GM12864 (cell line): ENCODE data around the gene TYMP.

Source experiments
- DNase-seq: peaks from one replicate; pipeline ENCODE4 v3.0.0-alpha.2; 2011; ENCODE audit warnings: low read depth
- H3K4me3 ChIP-seq: 2 replicates; pipeline ENCODE4 v1.5.1; 2011; ENCODE audit warnings: mild to moderate bottlenecking, low read depth, low read length, control low read depth
- CTCF ChIP-seq: IDR thresholded peaks from 2 replicates; pipeline ENCODE4 v1.5.1; 2011; ENCODE audit warnings: low read depth, mild to moderate bottlenecking, moderate library complexity, low read length, control low read depth, inconsistent platforms; ENCODE audit errors: missing control alignments

Gene TYMP

GRCh38 chr22:50507421-50507990 is 22.3 kb downstream of the TYMP start, which contains the start of gene LMF2:
LMF2 (minus strand) TSS chr22:50507702; CDS start chr22:50507675, 27 bp downstream.
- no peak for TF ChIP-seq CTCF
- no peak for DNase-seq
- peak within 1 kb of the TSS; percentile 83 for H3K4me3 ChIP-seq

GRCh38 chr22:50506611-50507420 is 23.0 kb downstream of the TYMP start:
- H3K4me3 ChIP-seq, result peak overlapping the region; percentile 83
- no peak for DNase-seq
- TF ChIP-seq CTCF, result no peak

GRCh38 chr22:50505776-50506610 is 23.8 kb downstream of the TYMP start:
- no peak for TF ChIP-seq CTCF
- H3K4me3 ChIP-seq, result peak overlapping the region; percentile 83
- no peak for DNase-seq

- DNase-seq, result no peak
- no peak for TF ChIP-seq CTCF
- H3K4me3 ChIP-seq, result no peak overlapping the region
Observed at GRCh38 chr22:50505276-50505775, 24.5 kb downstream of the TYMP start.

- DNase-seq, result no peak
- H3K4me3 ChIP-seq, result no peak overlapping the region
- no peak for TF ChIP-seq CTCF
Observed at GRCh38 chr22:50504369-50505211, 25.2 kb downstream of the TYMP start.
